NCI-H748 treated with DMSO at 0.1 percent for 48 hours (cell line): ENCODE data around the gene GRB7.

Source experiments
- DNase-seq: peaks from one replicate; lab custom pipeline; 2025; lab: John Stamatoyannopoulos, UW

Gene GRB7

DNA sequence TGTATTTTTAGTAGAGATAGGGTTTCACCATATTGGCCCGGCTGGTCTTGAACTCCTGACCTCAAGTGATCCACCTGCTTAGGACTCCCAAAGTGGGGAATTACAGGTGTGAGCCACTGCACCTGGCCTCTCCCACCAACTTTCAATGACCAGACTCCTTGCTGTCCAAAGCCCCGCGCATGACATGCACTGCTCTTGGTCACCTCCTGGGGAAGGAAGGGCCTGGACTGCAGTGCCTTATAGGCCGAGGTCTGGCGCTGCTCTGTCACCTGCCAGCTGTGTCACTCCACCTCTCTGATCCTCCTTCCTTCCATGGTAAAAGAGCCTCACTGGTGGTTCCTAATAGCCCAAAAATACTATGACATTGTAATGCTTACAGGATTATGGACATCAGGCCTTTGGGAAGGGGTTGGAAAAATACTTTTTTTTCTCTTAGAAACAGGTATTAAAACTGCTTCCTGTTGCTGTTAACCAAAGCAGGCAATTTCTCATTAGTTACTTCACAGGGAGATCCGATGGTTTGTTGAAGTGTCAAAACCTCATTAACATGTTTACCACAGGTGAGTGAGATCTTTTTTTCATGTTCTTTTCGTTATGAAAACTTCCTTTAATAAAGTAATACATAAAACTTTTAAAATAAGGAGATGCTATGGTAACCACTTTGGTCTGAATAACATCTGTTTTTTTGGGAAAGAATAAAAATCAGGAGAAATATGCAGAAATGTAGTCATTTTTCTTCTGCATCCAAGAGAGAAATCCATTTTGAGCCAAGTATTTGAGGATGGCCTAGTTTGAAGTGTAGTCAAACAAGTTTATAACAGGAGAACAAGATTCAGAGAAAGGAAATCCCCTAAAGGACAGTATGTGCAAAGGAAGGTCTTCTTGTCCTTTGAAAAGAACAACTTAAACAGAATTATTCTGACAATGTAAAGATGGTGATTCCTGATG, 35.5 kb downstream of the GRB7 start:
- no peak for DNase-seq

DNA sequence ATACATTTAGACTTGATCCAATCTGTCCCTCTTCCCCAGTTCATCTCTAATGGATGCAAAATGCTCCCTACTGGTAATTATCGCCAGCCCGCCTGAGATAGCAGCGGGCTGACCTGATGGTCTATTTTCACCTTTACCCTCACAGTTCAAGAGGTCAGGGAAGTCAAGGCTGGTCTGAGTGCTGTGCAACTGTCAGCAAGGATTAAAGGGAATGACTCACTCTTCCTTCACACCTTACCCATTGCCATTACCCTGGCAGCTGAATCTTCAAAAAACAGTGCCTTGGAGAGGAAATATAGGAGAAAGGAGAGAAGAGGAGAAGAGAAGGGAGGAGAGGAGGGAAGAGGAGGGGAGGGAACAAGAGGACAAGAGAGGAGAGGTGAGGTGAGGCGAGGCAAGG, 36.3 kb downstream of the GRB7 start:
- no peak for DNase-seq

DNA sequence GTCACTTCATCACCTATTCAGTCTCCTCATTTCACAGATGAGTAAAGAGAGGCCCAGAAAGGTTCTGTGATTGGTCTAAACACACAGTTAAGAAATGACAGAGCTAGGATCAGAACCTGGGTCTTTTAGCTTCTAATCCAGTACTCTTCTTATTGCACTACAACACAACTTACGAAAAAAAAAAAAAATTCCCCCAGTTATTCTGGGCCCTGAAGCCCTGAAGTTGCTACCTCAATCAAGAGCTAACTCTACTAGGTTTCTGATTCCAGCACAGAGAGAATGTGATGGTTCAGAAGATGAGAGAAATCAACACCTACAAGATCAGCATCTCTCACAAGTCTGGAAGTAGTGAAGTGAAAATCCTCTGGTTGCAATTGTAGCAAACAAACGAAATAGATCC, 37.3 kb downstream of the GRB7 start:
- DNase-seq, result no peak

DNA sequence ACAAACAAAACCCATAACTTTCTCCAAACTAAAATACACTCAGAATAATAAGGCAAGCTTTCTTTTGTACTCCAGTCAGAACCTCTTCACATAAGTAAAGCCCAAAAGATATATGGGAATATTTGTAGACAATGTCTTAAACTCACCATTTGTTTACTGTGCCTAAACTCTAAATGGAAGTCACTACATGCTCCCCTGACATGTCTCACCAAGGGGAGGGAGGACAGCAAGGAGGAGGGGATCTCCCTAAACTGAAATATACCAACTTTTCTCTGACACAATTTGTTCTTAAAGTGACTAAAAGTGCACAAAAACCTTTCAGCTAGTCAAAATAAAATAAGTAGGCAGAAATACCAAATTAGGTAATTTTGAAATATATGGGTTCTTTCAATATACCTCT, 38.5 kb downstream of the GRB7 start:
- no peak for DNase-seq

DNA sequence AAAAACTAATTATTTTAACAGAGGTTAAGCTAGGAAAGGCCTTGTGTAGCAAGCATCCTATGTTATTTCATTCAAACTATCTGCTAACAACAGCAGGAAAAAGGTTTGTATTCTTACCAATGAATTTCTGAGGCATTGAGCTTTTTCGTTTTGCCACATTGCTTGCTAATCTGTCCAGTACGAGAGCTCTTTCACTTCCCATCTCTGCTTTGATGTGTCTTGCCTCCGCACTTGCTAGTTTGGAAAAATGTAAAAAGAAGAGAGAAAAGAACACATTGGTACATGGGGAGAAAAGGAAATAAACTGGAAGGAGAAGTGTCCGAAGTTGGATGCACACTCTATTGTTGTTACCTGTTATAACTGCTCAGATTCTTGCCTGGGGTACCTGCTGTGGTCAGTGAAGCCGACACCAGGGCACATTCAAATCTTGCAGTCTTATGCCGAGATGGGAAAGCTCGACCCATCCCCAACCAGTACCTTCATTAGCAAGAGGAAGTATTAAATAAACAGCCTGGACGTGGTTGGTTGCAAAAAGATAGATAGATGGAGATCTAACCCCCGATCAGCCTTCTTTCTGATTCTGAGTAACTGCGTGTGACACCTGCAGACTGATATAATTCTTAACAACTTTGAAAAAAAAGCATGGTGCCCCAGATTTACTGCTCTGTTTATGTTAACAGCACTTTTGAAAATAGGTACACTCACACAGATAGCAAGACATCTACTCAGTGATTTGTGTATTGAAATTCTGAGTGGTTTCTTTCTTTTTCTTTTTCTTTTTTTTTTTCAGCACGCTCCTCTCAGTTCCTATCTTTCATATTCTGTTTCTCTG, 40.0 kb downstream of the GRB7 start:
- no peak for DNase-seq

DNA sequence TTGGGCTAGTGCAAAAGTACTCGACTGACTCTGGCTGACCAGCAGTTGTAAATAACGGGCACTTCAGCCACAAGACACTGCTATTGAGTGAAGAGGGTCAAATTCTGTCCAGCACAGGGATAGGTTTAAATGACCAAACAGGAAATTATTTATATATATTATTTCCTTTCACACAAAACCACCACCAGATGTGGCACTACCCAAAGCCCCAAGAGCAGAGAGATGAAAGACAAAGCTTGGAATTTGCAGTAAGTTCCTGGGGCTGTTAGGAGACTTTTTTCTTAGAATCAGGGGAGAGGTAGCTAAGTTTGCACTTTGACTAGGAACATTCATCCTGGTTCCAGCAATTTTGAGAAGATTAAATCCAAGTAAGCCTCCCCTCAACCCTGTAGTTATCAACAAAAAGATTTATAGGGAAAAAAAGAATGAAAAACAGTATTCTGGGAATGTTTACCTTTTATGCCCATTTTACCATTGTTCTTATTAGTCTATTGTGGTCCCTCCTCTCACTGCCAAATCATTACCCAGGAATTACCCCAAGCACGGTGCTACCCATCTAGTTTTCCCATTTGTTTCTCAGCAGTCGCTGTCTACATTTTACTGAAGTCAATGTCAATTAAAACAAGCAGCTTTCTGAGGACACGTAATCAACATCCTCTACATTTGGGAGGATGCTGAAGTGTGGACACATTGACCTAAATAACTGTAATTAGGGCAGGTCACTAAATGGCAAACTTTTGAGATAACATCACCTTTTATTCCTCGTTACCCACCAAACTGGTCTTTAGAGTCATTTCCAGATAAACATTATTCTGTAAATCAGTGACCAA, 43.5 kb downstream of the GRB7 start:
- DNase-seq, result no peak

DNA sequence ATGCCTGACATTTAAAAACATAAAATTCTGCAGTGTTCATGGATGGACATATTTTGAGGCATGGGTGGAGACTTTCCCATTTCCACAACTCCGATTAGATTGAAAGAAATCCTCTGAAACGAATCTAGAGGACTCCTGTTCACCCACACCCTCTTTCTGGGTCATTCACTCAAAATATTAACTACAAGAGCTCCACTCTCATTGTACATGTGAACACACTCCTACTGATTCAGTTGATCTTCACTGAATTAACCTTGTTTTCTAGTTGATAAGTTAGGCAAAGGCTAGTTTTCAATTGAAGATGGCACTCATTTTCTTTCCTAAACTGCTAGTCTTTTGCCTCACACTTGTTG, 44.1 kb downstream of the GRB7 start:
- DNase-seq, result no peak

DNA sequence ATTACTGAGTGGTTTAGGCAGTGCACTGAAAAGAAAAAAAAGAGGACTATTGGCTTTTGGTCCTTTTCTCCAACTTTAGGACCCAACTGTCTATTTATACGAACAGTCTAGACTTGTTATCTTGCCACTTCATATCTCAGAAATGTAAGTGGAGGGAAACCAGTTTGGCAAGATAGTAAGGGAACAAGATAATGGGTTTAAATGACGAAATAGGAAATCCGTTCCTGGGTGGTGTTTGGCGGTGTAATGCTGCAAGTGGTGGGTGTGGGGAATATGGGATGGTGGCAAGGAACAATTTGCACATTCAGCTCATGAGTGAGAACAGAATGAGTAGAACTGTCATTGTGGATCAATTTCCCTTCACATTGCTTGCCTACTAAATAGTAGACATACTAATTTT, 44.7 kb downstream of the GRB7 start:
- no peak for DNase-seq

DNA sequence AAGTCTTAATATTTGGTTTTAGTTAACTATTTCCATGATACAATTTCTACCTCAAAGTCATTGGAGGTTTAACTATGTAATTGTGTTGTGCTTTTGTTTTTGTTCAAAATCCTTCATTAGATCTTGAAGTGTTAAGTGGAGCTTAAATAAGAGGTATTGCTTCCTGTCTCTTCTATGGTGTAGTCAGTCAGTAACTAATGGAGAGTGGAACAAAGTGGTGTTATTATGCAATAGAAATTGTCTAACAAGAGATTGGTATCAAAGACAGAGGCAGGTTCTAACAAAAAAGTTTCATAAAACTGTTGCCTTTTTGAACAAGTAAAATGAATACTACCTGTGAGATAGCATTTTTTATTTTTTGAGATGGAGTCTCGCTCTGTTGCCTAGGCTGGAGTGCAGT, 45.2 kb downstream of the GRB7 start:
- no peak for DNase-seq

DNA sequence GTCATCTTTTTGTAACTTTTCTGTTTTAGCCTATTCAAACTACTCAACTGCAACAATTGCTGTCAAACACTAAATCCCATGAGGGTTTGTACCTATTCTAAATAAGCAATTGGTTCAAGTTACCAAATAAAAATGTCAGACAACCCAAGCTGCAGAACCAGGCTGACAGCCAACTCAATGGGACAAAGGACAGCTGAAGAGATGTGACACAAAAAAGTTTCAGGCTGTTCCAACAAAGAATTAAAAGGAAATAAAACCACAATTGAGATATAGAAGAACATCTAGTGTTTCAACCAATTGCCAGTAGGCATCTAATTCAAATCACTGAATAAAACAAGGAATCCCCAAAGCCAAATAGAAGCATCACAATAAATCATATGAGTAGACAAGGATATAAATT, 49.3 kb downstream of the GRB7 start:
- no peak for DNase-seq

DNA sequence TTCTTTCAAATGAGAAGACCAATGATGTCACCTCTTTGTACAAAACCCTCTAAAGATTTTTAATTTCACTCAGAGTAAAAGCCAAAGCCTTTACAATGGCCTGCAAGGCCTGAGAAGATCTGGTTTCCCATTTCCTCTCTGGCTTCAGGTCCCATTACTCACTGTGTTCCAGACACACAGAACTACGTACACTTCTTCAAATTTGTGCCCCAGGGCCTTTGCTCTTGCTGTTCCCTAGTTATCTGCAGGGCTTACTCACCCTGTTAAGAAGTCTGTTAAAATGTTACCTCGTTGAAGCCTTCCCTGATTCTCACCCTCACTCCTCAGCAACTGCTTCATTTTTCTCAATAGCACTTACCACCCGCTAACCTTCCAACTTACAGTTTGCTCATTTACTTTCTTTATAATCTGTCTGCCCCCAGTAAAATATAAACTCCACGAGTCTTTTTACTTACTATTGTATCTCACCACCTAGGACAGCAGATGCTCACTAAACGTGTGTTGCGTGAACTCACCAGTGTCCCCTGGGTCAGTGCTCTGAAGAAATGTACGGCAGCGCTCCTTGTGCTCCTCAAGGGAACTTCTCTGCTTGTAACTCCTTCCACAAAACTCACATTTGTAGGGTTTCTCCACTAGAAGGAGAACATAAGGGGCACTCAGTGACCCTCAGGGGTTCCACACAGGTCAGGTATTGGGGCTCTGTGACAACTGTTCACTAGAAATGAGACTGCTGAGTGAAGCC, 50.2 kb downstream of the GRB7 start:
- DNase-seq, result no peak

DNA sequence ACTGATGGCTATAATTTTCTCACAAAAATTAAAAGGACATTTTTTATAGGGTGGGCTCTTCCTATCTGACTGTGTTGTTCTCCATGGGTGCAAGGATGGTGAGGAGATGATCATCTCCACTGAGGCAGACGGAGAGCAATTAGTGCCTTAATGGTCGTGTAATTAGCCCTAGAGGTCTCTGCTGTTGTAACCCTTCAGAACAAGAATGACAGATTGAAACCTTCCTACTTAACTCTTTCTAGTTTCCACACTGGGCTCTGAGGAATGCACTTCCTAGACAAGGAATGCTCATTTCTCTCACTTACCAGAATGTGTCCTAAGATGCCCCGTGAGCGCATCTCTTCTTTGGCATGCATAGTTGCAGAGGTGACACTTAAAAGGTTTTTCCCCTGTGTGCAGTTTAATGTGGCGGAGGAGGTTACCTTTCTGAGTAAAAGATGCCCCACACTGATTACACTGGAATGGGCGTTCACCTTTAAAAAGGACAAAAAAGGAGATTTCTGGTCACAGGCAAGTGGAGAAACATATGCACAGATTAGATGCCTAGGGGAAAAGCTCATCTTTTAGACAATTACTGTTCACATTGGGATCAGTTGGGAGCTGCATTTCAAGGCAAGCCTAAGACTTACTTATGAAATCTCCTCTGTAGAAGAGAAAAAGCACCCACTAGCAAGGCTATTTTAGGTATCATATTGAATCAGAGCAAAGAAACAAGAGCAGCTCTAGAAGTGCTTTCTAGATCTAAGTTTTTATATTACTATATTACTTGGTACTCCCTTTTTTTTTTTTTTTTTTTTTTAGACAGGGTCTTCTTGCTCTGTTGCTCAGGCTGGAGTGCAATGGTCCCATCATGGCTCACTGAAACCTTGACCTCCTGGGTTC, 53.6 kb downstream of the GRB7 start:
- no peak for DNase-seq

DNA sequence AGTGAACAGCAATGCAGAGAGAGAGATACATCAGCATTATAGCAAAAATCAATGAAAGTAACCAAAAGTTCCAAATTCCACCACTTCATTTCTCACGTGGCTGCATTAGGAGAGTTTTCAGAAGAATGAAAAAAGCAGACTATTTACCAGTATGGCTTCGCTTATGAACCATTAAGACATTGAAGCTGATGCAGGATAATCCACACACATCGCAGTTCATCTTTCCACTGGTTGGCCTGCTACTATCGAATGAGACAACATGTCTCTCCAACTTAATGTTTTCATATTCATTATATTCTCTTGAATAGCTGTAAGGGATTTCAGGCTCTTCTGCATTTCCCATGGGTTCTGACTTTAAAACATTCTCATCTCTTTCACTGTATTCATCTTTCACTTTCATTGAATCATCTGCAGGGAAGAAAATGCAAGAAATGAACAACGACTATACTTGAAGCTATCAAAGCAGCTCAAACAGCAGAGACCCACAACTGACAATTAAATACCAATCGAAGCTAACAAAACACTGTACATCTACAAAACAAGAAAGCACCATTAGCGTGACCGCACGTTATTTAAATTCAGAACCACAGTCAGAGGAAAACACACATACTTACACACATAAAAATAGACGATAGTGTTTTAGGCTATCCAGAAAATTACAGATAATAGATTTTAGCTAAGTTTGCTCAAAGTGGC, 54.9 kb downstream of the GRB7 start:
- DNase-seq, result no peak

DNA sequence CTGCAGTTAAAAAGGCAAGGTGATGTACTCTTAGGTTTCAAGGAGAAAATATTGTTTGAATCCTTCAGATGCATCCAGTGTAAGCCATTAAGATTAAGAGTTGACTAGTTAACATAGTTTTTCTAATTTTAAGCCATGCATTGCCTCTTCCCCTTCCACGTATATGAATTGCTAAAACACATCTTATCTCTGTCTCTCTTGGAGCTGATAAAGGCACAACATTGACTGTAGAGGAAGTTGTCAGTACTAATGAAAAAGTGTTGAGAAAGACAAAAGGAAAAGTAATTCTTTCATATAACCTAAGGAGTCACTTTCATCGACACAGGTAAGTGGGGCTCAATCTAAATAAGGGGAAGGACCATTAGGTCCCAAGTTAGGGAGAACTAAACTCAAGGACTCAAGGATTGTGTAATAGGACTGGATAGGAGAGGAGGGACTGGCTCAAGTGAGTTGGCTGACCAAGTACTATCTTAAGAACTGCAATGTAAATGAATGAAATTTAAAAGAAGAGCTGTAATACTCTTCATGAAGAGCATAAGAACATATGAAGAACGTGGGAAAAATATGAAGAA, 55.6 kb downstream of the GRB7 start:
- no peak for DNase-seq

DNA sequence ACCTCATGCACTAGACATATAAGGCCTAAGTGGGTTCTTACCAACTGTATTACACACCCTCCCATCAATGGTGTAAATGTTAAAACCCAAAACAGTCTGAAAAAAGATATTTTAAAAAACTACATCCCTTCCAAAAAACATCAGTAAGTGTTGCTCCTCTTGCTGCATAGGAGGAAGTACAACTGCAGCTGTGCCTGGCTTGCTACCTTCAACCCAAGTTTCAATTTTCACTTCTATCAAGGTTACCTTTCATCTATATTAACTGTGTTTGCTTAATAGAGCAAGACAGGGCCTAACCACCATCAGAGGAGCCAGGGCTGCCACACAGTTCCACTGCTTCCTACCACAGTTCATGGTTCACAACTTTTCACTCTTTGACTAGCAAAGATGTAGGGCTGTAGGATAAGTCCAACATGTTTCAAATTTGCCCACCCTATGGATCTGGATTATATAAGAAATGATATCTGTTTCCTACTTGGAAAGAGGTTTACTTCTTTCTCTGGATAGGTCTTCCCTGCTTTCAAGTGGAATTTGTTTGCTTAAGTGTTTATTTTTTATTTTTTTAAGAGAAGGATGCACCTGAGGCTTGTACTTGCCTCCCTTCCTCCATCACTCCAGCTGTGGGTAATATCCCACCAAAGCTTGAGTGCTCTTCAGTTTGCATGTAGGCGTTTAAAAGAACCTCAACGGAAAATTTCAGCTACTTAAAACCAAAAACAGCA, 56.7 kb downstream of the GRB7 start:
- DNase-seq, result no peak
